PC-9 (cell line): Measurements from ENCODE around the gene NET1. TPM values are rescaled to one million over a fixed set of nuclear protein-coding genes. Genes with fewer than 3 reads are reported as not detected.

Experiments used
- BruUV-seq: library from RNA; stranded (reverse); fragments of 400-500 nt; replicated peaks from 2 replicates; lab custom pipeline; 2021; lab: Mats Ljungman, UMichigan
- CTCF ChIA-PET: fragments of 300-600 bp; sonication (Branson Sonifier 250); formaldehyde crosslinking; loops from one replicate; lab custom pipeline; 2022; ENCODE audit warnings: antibody characterized with exemption; lab: Charles Lee
- POLR2A ChIA-PET: fragments of 300-600 bp; sonication (Branson Sonifier 250); formaldehyde crosslinking; loops from one replicate; lab custom pipeline; 2022; ENCODE audit warnings: antibody characterized with exemption; ENCODE audit not compliant: unreplicated experiment; lab: Charles Lee
- DNase-seq, 2 experiments: peaks; one replicate each; pipeline versions ENCODE4 v3.0.0 to v3.0.0-alpha.2; 2015 to 2022; ENCODE audit warnings: mixed read lengths in 1 of 2
- H2AFZ ChIP-seq: fragments of 200-600 bp; sonication (generic); 2 replicates; pipeline ENCODE4 v1.8.1; 2017; ENCODE audit warnings: antibody characterized with exemption
- H3F3A ChIP-seq: fragments of 200-600 bp; sonication (generic); 2 replicates; pipeline ENCODE4 v1.8.1; 2017; ENCODE audit warnings: antibody characterized with exemption, mild to moderate bottlenecking, low read depth; ENCODE audit not compliant: insufficient read depth
- H3K27ac ChIP-seq: fragments of 200-600 bp; sonication (generic); 2 replicates; pipeline ENCODE4 v1.6.1; 2016; ENCODE audit warnings: mixed run types
- H3K27me3 ChIP-seq: fragments of 200-600 bp; sonication (generic); 2 replicates; pipeline ENCODE4 v1.6.1; 2016; ENCODE audit warnings: low read depth, mixed run types; ENCODE audit not compliant: insufficient read depth
- H3K36me3 ChIP-seq: fragments of 200-600 bp; sonication (generic); 2 replicates; pipeline ENCODE4 v1.6.1; 2016; ENCODE audit warnings: low read depth, mixed run types
- H3K4me1 ChIP-seq: fragments of 200-600 bp; sonication (generic); replicated peaks from 2 replicates; pipeline ENCODE4 v1.6.1; 2016; ENCODE audit warnings: mixed run types; ENCODE audit not compliant: insufficient read depth
- H3K4me2 ChIP-seq: fragments of 200-600 bp; sonication (generic); 2 replicates; pipeline ENCODE4 v1.6.1; 2017; ENCODE audit warnings: mixed run types
- H3K4me3 ChIP-seq: fragments of 200-600 bp; sonication (generic); 2 replicates; pipeline ENCODE4 v1.6.1; 2016; ENCODE audit warnings: mixed run types
- H3K79me2 ChIP-seq: fragments of 200-600 bp; sonication (generic); 2 replicates; pipeline ENCODE4 v1.6.1; 2017; ENCODE audit warnings: low read depth, mixed run types
- H3K9me2 ChIP-seq: fragments of 200-600 bp; sonication (generic); 2 replicates; pipeline ENCODE4 v1.8.1; 2017; ENCODE audit warnings: mild to moderate bottlenecking; ENCODE audit not compliant: insufficient read depth
- H3K9me3 ChIP-seq: fragments of 200-600 bp; sonication (generic); 2 replicates; pipeline ENCODE4 v1.8.1; 2016; ENCODE audit warnings: low read depth; ENCODE audit not compliant: insufficient read depth
- H4K20me1 ChIP-seq: fragments of 200-600 bp; sonication (generic); 2 replicates; pipeline ENCODE4 v1.8.1; 2017; ENCODE audit not compliant: insufficient read depth
- EZH2 ChIP-seq: fragments of 200-600 bp; sonication (generic); IDR thresholded peaks from 2 replicates; pipeline ENCODE4 v1.8.0; 2017; ENCODE audit warnings: antibody characterized with exemption, low read depth
- intact Hi-C: fragments of 100-400 bp; cut with micrococcal nuclease; formaldehyde crosslinking; loops from one replicate; pipeline ENCODE4 v1.10.0; 2022; ENCODE audit not compliant: unreplicated experiment
- total RNA-seq: library from RNA; stranded (reverse); gene quantifications from 2 replicates; pipeline ENCODE4 v1.2.3, GENCODE V29; 2021
- TF ChIP-seq, protein P1 (sequence below): fragments of 200-600 bp; sonication (generic); conservative IDR thresholded peaks from 2 replicates; pipeline ENCODE4 v1.6.1; 2017; ENCODE audit warnings: mixed run types, antibody characterized with exemption, mild to moderate bottlenecking, moderate library complexity

Gene NET1
- total RNA-seq, 1 experiment from 2014 or later: 150 TPM

DNA sequence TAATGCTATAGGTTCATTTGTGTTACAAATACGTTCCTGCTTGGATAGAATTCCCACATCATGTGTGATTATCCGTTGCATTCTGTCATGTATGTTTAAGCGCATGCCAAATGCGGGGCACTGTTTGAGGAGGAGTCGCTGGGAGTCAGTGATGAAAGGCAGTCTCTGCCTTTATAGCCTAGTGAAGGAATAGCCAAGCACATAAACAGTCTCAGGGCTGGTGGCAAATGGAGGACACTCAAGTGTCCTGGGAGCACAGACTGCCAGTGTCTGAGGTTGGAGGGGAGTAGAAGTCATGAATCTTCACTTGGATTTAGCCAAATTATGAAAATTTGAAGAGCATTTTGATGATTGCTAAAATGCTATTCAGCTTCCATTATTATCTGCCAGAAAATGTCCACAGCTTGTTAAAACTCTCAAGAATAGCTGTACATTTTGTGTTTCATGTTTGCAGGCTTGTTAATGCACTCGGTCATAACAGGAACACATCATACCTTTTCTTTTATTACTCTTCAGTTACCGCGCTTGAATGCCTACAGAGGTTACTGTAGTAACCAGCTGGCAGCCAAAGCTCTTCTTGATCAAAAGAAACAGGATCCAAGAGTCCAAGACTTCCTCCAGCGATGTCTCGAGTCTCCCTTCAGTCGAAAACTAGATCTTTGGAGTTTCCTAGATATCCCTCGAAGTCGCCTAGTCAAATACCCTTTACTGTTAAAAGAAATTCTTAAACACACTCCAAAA is 41.6 kb downstream of the NET1 start:
- TF ChIP-seq EZH2: no peak
- TF ChIP-seq, protein P1, sequence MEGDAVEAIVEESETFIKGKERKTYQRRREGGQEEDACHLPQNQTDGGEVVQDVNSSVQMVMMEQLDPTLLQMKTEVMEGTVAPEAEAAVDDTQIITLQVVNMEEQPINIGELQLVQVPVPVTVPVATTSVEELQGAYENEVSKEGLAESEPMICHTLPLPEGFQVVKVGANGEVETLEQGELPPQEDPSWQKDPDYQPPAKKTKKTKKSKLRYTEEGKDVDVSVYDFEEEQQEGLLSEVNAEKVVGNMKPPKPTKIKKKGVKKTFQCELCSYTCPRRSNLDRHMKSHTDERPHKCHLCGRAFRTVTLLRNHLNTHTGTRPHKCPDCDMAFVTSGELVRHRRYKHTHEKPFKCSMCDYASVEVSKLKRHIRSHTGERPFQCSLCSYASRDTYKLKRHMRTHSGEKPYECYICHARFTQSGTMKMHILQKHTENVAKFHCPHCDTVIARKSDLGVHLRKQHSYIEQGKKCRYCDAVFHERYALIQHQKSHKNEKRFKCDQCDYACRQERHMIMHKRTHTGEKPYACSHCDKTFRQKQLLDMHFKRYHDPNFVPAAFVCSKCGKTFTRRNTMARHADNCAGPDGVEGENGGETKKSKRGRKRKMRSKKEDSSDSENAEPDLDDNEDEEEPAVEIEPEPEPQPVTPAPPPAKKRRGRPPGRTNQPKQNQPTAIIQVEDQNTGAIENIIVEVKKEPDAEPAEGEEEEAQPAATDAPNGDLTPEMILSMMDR: no peak
- Histone ChIP-seq H3K4me3 (no peak overlapping the region), H3K4me1 (peaks cover 20% of the 10 kb centered on the region), H3F3A (peaks cover 67% of the 10 kb centered on the region), H3K9me3 (no peaks in the 10 kb centered on the region), H4K20me1 (peaks cover 12% of the 10 kb centered on the region), H3K4me2 (no peak overlapping the region), H2AFZ (no peak overlapping the region), H3K79me2 (peaks cover 83% of the 10 kb centered on the region), H3K27me3 (no peaks in the 10 kb centered on the region), H3K9me2 (no peaks in the 10 kb centered on the region), H3K27ac (0 out of 2 replicates have a peak overlapping the region, but pooled peaks have one; percentile 19), H3K36me3 (peaks cover 64% of the 10 kb centered on the region)
- intact Hi-C loops: no loop called here
- POLR2A ChIA-PET: no interaction called here
- CTCF ChIA-PET: no interaction called here
- no peak for DNase-seq
- no TSS peak for BruUV-seq

DNA sequence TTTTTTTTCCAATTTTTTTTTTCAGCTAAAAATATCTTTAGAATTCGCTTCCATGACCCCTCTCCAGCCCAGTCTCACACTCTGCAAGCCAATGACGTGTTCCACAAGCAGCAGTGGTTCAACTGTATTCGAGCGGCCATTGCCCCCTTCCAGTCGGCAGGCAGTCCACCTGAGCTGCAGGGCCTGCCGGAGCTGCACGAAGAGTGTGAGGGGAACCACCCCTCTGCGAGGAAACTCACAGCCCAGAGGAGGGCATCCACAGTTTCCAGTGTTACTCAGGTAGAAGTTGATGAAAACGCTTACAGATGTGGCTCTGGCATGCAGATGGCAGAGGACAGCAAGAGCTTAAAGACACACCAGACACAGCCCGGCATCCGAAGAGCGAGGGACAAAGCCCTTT is 44.2 kb downstream of the NET1 start:
- H4K20me1 ChIP-seq: peaks cover 3% of the 10 kb centered on the region
- no peak overlapping the region for H3K27ac ChIP-seq
- H3K9me3 ChIP-seq: no peaks in the 10 kb centered on the region
- no peak overlapping the region for H3K4me3 ChIP-seq
- H3K27me3 ChIP-seq: no peaks in the 10 kb centered on the region
- ChIA-PET POLR2A (no interaction called here), CTCF (no interaction called here)
- H3K4me1 ChIP-seq: peaks cover 5% of the 10 kb centered on the region; the same call in 1 of the 2 replicates
- BruUV-seq: TSS peak; percentile 1
- H3K79me2 ChIP-seq: peaks cover 57% of the 10 kb centered on the region
- intact Hi-C loops: no loop called here
- peaks cover 87% of the 10 kb centered on the region for H3F3A ChIP-seq
- H3K4me2 ChIP-seq: no peak overlapping the region
- no peak for DNase-seq
- no peaks in the 10 kb centered on the region for H3K9me2 ChIP-seq
- no peak for TF ChIP-seq EZH2
- TF ChIP-seq, protein P1: no peak
- peaks cover 61% of the 10 kb centered on the region for H3K36me3 ChIP-seq
- H2AFZ ChIP-seq: no peak overlapping the region

DNA sequence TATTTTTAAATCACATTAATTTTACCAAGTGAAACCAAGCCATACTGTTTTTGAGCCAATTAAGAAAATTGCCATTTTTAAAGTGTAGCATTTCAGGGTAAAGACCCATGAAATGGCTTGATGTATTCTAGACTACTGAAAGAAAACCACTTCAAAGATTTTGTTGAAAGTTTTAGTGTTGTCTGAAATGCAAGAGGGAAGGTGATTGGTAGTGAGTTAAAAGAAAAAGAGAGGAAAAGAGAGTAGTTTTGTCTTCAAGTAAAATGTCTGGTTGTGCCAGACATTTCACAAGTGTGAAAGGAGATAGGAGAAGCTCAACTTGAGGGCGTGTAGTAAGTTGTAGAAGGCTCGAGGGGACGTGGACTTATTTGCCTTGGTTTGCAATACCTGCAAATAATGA is 45.4 kb downstream of the NET1 start:
- no peaks in the 10 kb centered on the region for H3K4me1 ChIP-seq
- no peaks in the 10 kb centered on the region for H3K9me2 ChIP-seq
- no peak for TF ChIP-seq EZH2
- peak overlapping the region; percentile 43 for H3K27ac ChIP-seq
- BruUV-seq: no TSS peak
- CTCF ChIA-PET: no interaction called here
- H4K20me1 ChIP-seq: no peaks in the 10 kb centered on the region
- DNase-seq: no peak
- POLR2A ChIA-PET: no interaction called here
- H2AFZ ChIP-seq: no peak overlapping the region
- no peak overlapping the region for H3K4me2 ChIP-seq
- intact Hi-C loops: no loop called here
- no peak overlapping the region for H3K4me3 ChIP-seq
- peaks cover 93% of the 10 kb centered on the region for H3F3A ChIP-seq
- no peaks in the 10 kb centered on the region for H3K27me3 ChIP-seq
- H3K79me2 ChIP-seq: peaks cover 45% of the 10 kb centered on the region
- peaks cover 49% of the 10 kb centered on the region for H3K36me3 ChIP-seq
- H3K9me3 ChIP-seq: no peaks in the 10 kb centered on the region
